Gastrocnemius medialis (tissue), 4 donors: ENCODE results near the gene RPRD1B. TPM values are rescaled to one million over a fixed set of nuclear protein-coding genes. Genes with fewer than 3 reads are reported as not detected.

Experiments
- ATAC-seq, 2 donors: fragments of 150-250 bp; one replicate each; pipeline ENCODE4 v1.9.1; 2016
- DNase-seq, 2 donors: peaks; one replicate each; pipeline ENCODE4 v3.0.0-alpha.2; 2019
- H3K27ac ChIP-seq, 4 donors: fragments of 200-600 bp; sonication (generic); 1 replicate in 1 of 4; 2 replicates in 3 of 4; pipeline ENCODE4 v1.5.1; 2016 to 2018; ENCODE audit warnings: mild to moderate bottlenecking in 2 of 4, moderate library complexity in 1 of 4
- H3K27me3 ChIP-seq, 3 donors: fragments of 200-600 bp; sonication (generic) in 2 of 3; 1 replicate in 1 of 3; 2 replicates in 2 of 3; pipeline versions ENCODE4 v1.5.1 to v1.6.0; 2016 to 2019; ENCODE audit warnings: mild to moderate bottlenecking in 1 of 3, moderate library complexity in 1 of 3
- H3K36me3 ChIP-seq, 2 donors: fragments of 200-600 bp; sonication (generic) in 1 of 2; one replicate each; pipeline ENCODE4 v1.5.1; 2017 to 2018
- H3K4me1 ChIP-seq, 2 donors: fragments of 200-600 bp; sonication (generic) in 1 of 2; one replicate each; pipeline ENCODE4 v1.5.1; 2016 to 2017; ENCODE audit warnings: mild to moderate bottlenecking in 2 of 2
- H3K4me3 ChIP-seq, 4 donors: fragments of 200-600 bp; sonication (generic) in 3 of 4; 1 replicate in 1 of 4; 2 replicates in 3 of 4; pipeline ENCODE4 v1.5.1; 2016 to 2019; ENCODE audit warnings: mild to moderate bottlenecking in 2 of 4
- H3K9me3 ChIP-seq, 3 donors: fragments of 200-600 bp; sonication (generic) in 2 of 3; 1 replicate in 1 of 3; 2 replicates in 2 of 3; pipeline ENCODE4 v1.5.1; 2016 to 2019
- CTCF ChIP-seq, 5 experiments: fragments of 450-650 bp in 3 of 5; fragments of 200-600 bp in 2 of 5; sonication (generic) in 2 of 5; IDR thresholded peaks in 4 of 5; conservative IDR thresholded peaks in 1 of 5; 1 replicate in 4 of 5; 2 replicates in 1 of 5; pipeline ENCODE4 v1.5.1; 2016 to 2019; ENCODE audit warnings: antibody characterized with exemption in 5 of 5, mild to moderate bottlenecking in 3 of 5, moderate library complexity in 3 of 5
- POLR2A ChIP-seq, 2 donors: fragments of 450-650 bp; IDR thresholded peaks; one replicate each; pipeline ENCODE4 v1.6.1; 2017; ENCODE audit warnings: antibody characterized with exemption in 2 of 2, mild to moderate bottlenecking in 2 of 2, moderate library complexity in 2 of 2
- in situ Hi-C, 4 donors: fragments of 200-750 bp; cut with MboI; loops; one replicate each; pipeline versions ENCODE4 v1.15.0 to v1.8.0; 2017; ENCODE audit warnings: low sequenced_read_pairs in 4 of 4
- intact Hi-C: fragments of 100-400 bp; cut with DNase I; formaldehyde crosslinking; loops from one replicate; pipeline ENCODE4 v1.15.1; 2023; ENCODE audit warnings: low total_unique reads
- total RNA-seq, 4 donors: library from RNA; depleted of rRNA; stranded (reverse); fragments of >200 nt; gene quantifications; one replicate each; pipeline versions ENCODE4 v1.1.0 to v1.2.3, GENCODE V29; 2016

The RPRD1B gene
- total RNA-seq, 4 donors from 2014 or later = 25.2 to 61.0 (median 40.6) TPM

- H3K9me3 ChIP-seq = no peaks in the 10 kb centered on the region
- in situ Hi-C loops (no loop called here), intact Hi-C loops (loop anchor here (2.0 to 5.0 kb wide), 3 partner anchors 45 to 119 kb away; partner anchors contain the start of gene TGM2)
- H3K27me3 ChIP-seq = no peaks in the 10 kb centered on the region
- H3K4me3 ChIP-seq = no peak overlapping the region
- TF ChIP-seq CTCF (IDR thresholded peaks at IDR 0.05 in 4 of 5, conservative IDR thresholded peaks at IDR 0.05 in 1 of 5) (no peak), POLR2A (IDR thresholded peaks at IDR 0.05) (no peak)
- ATAC-seq = no peak
- H3K4me1 ChIP-seq = peaks cover 67 to 73% of the 10 kb centered on the region in 2 donors
- peak overlapping the region in 2 of 4 donors; percentile 90 to 94 for H3K27ac ChIP-seq
- no peaks in the 10 kb centered on the region for H3K36me3 ChIP-seq
- no peak for DNase-seq
Observed at GRCh38 chr20:38111366-38112232, 78.1 kb downstream of the RPRD1B start.

- Histone ChIP-seq H3K4me3 (no peak overlapping the region), H3K4me1 (peaks cover 67 to 73% of the 10 kb centered on the region in 2 donors), H3K27ac (peak overlapping the region in 2 of 4 donors; percentile 86 to 94), H3K27me3 (no peaks in the 10 kb centered on the region), H3K9me3 (no peaks in the 10 kb centered on the region), H3K36me3 (no peaks in the 10 kb centered on the region)
- intact Hi-C loops = loop anchor here (2.0 to 5.0 kb wide), 2 partner anchors 46 to 120 kb away; no protein-coding TSS in a partner anchor
- in situ Hi-C loops = no loop called here
- ATAC-seq = no peak
- no peak for TF ChIP-seq CTCF (IDR thresholded peaks at IDR 0.05 in 4 of 5, conservative IDR thresholded peaks at IDR 0.05 in 1 of 5)
- TF ChIP-seq POLR2A (IDR thresholded peaks at IDR 0.05) = no peak
- peak in 1 of 2 donors; percentile 22 for DNase-seq
Observed at GRCh38 chr20:38112261-38112929, 78.8 kb downstream of the RPRD1B start.

GRCh38 chr20:38112930-38113294 is 79.4 kb downstream of the RPRD1B start:
- no peaks in the 10 kb centered on the region for H3K36me3 ChIP-seq
- TF ChIP-seq CTCF (IDR thresholded peaks at IDR 0.05 in 4 of 5, conservative IDR thresholded peaks at IDR 0.05 in 1 of 5) (no peak), POLR2A (IDR thresholded peaks at IDR 0.05) (no peak)
- H3K4me1 ChIP-seq = peaks cover 65 to 71% of the 10 kb centered on the region in 2 donors
- no peak for DNase-seq
- peak overlapping the region in 2 of 4 donors; percentile 86 to 94 for H3K27ac ChIP-seq
- ATAC-seq = no peak
- no peaks in the 10 kb centered on the region for H3K27me3 ChIP-seq
- H3K4me3 ChIP-seq = no peak overlapping the region
- intact Hi-C loops = loop anchor here (2.0 to 5.0 kb wide), 2 partner anchors 46 to 121 kb away; no protein-coding TSS in a partner anchor
- in situ Hi-C loops = no loop called here
- H3K9me3 ChIP-seq = no peaks in the 10 kb centered on the region

- H3K4me3 ChIP-seq = no peak overlapping the region
- intact Hi-C loops (loop anchor here (2.0 to 5.0 kb wide), 2 partner anchors 47 to 121 kb away; no protein-coding TSS in a partner anchor), in situ Hi-C loops (no loop called here)
- H3K27ac ChIP-seq = peak overlapping the region; percentile 43 to 94 (median 68)
- no peaks in the 10 kb centered on the region for H3K36me3 ChIP-seq
- TF ChIP-seq POLR2A (IDR thresholded peaks at IDR 0.05) (no peak), CTCF (IDR thresholded peaks at IDR 0.05 in 4 of 5, conservative IDR thresholded peaks at IDR 0.05 in 1 of 5) (peak in 1 of 5 experiments; percentile 8)
- peaks cover 57 to 63% of the 10 kb centered on the region in 2 donors for H3K4me1 ChIP-seq
- no peaks in the 10 kb centered on the region for H3K9me3 ChIP-seq
- H3K27me3 ChIP-seq = no peaks in the 10 kb centered on the region
- ATAC-seq (peak; percentile 40 to 49), DNase-seq (peak; percentile 81 to 87)
Observed at GRCh38 chr20:38113401-38114325, 80.1 kb downstream of the RPRD1B start.
